H9 (cell line): ENCODE data around the gene ADARB2. TPM values are rescaled to one million over a fixed set of nuclear protein-coding genes. Genes with fewer than 3 reads are reported as not detected.

Experiments used
- DNase-seq: peaks from one replicate; pipeline ENCODE4 v3.0.0-alpha.2; 2017
- H2AFZ ChIP-seq: one replicate; pipeline ENCODE4 v1.6.1; 2013; ENCODE audit warnings: mild to moderate bottlenecking, low read length, control low read depth, moderate library complexity
- H2AK5ac ChIP-seq: 2 replicates; pipeline ENCODE4 v1.6.1; 2013; ENCODE audit warnings: low read length, control low read depth, mixed read lengths; ENCODE audit not compliant: insufficient read length
- H2BK120ac ChIP-seq: one replicate; pipeline ENCODE4 v1.6.1; 2013; ENCODE audit warnings: low read depth, mild to moderate bottlenecking, low read length, control low read depth, inconsistent platforms; ENCODE audit not compliant: poor library complexity, severe bottlenecking
- H2BK12ac ChIP-seq: 2 replicates; pipeline ENCODE4 v1.6.1; 2013; ENCODE audit warnings: low read length, control low read depth, mixed read lengths, low read depth; ENCODE audit not compliant: insufficient read length
- H2BK15ac ChIP-seq: 2 replicates; pipeline ENCODE4 v1.6.1; 2013; ENCODE audit warnings: low read depth, low read length, control low read depth
- H2BK20ac ChIP-seq: one replicate; pipeline ENCODE4 v1.6.1; 2013; ENCODE audit warnings: low read depth, mild to moderate bottlenecking, low read length, control low read depth, inconsistent platforms; ENCODE audit not compliant: poor library complexity, severe bottlenecking
- H2BK5ac ChIP-seq: 2 replicates; pipeline ENCODE4 v1.6.1; 2013; ENCODE audit warnings: low read length, control low read depth, mixed read lengths; ENCODE audit not compliant: insufficient read length
- H3K14ac ChIP-seq: 2 replicates; pipeline ENCODE4 v1.6.1; 2013; ENCODE audit warnings: low read length, control low read depth; ENCODE audit not compliant: insufficient read depth
- H3K18ac ChIP-seq: 2 replicates; pipeline ENCODE4 v1.6.1; 2013; ENCODE audit warnings: low read depth, mild to moderate bottlenecking, mixed read lengths, low read length, control low read depth; ENCODE audit not compliant: insufficient read length
- H3K23ac ChIP-seq: 2 replicates; pipeline ENCODE4 v1.6.1; 2013; ENCODE audit warnings: low read length, control low read depth, mixed read lengths, low read depth; ENCODE audit not compliant: insufficient read length
- H3K23me2 ChIP-seq: 2 replicates; pipeline ENCODE4 v1.6.1; 2013; ENCODE audit warnings: low read depth, mild to moderate bottlenecking, mixed read lengths, low read length, control low read depth; ENCODE audit not compliant: insufficient read length, poor library complexity, severe bottlenecking
- H3K27ac ChIP-seq: 2 replicates; pipeline ENCODE4 v1.5.1; 2013; ENCODE audit warnings: low read length, control low read depth, mixed read lengths, low read depth; ENCODE audit not compliant: insufficient read length
- H3K27me3 ChIP-seq: 2 replicates; pipeline ENCODE4 v1.6.1; 2013; ENCODE audit warnings: low read length, control low read depth, inconsistent platforms; ENCODE audit not compliant: insufficient read depth
- H3K4ac ChIP-seq: 2 replicates; pipeline ENCODE4 v1.6.1; 2013; ENCODE audit warnings: low read depth, mild to moderate bottlenecking, control low read depth, inconsistent platforms, low read length, moderate library complexity
- H3K4me1 ChIP-seq: 2 replicates; pipeline ENCODE4 v1.6.1; 2013; ENCODE audit warnings: low read length, control low read depth, inconsistent platforms; ENCODE audit not compliant: insufficient read depth
- H3K4me2 ChIP-seq: 2 replicates; pipeline ENCODE4 v1.6.1; 2013; ENCODE audit warnings: low read length, control low read depth, mixed read lengths; ENCODE audit not compliant: insufficient read length, insufficient read depth
- H3K56ac ChIP-seq: 2 replicates; pipeline ENCODE4 v1.6.1; 2013; ENCODE audit warnings: low read depth, mild to moderate bottlenecking, mixed read lengths, low read length, control low read depth; ENCODE audit not compliant: insufficient read length
- H3K79me1 ChIP-seq: 2 replicates; pipeline ENCODE4 v1.6.1; 2013; ENCODE audit warnings: low read depth, mild to moderate bottlenecking, moderate library complexity, low read length, control low read depth, inconsistent platforms; ENCODE audit not compliant: insufficient read depth, poor library complexity, severe bottlenecking
- H3K79me2 ChIP-seq: 2 replicates; pipeline ENCODE4 v1.6.1; 2013; ENCODE audit warnings: low read length, control low read depth, inconsistent platforms; ENCODE audit not compliant: insufficient read depth
- H3K9ac ChIP-seq: 2 replicates; pipeline ENCODE4 v1.6.1; 2013; ENCODE audit warnings: low read length, control low read depth, mixed read lengths; ENCODE audit not compliant: insufficient read length; ENCODE audit errors: extremely low read depth
- H3K9me3 ChIP-seq: one replicate; pipeline ENCODE4 v1.6.1; 2013; ENCODE audit warnings: low read depth, low read length, inconsistent platforms; ENCODE audit not compliant: control insufficient read depth
- H3T11ph ChIP-seq: one replicate; pipeline ENCODE4 v1.6.1; 2013; ENCODE audit warnings: mild to moderate bottlenecking, low read length, control low read depth, inconsistent platforms
- H4K20me1 ChIP-seq: one replicate; pipeline ENCODE4 v1.6.1; 2013; ENCODE audit not compliant: control insufficient read depth, insufficient read length, insufficient read depth
- H4K5ac ChIP-seq: 2 replicates; pipeline ENCODE4 v1.6.1; 2013; ENCODE audit warnings: low read depth, mild to moderate bottlenecking, mixed read lengths, low read length, control low read depth; ENCODE audit not compliant: insufficient read length
- H4K8ac ChIP-seq: replicated peaks from 2 replicates; pipeline ENCODE4 v1.6.1; 2013; ENCODE audit warnings: low read length, control low read depth, mixed read lengths, low read depth; ENCODE audit not compliant: insufficient read length
- H4K91ac ChIP-seq: 2 replicates; pipeline ENCODE4 v1.6.1; 2013; ENCODE audit warnings: low read depth, mild to moderate bottlenecking, moderate library complexity, mixed read lengths, low read length, control low read depth; ENCODE audit not compliant: insufficient read length
- H3K27ac Mint-ChIP-seq, 3 experiments: 2 replicates in 2 of 3; 3 replicates in 1 of 3; pipeline ENCODE4 v1.8.0; 2020 to 2021; ENCODE audit warnings: mixed read lengths in 3 of 3, mild to moderate bottlenecking in 1 of 3, moderate library complexity in 1 of 3
- H3K27me3 Mint-ChIP-seq: 2 replicates; pipeline ENCODE4 v1.8.0; 2021; ENCODE audit warnings: low read depth, mild to moderate bottlenecking, moderate library complexity, mixed read lengths
- H3K36me3 Mint-ChIP-seq, 3 experiments: 2 replicates in 2 of 3; 3 replicates in 1 of 3; pipeline ENCODE4 v1.8.0; 2020 to 2021; ENCODE audit warnings: low read depth in 3 of 3, mixed read lengths in 3 of 3; ENCODE audit not compliant: insufficient read depth in 1 of 3
- H3K4me1 Mint-ChIP-seq, 2 experiments: 2 replicates each; pipeline ENCODE4 v1.8.0; 2020; ENCODE audit warnings: mixed read lengths in 2 of 2
- H3K4me3 Mint-ChIP-seq, 2 experiments: 2 replicates in 1 of 2; 3 replicates in 1 of 2; pipeline ENCODE4 v1.8.0; 2020 to 2021; ENCODE audit warnings: mild to moderate bottlenecking in 2 of 2, mixed read lengths in 2 of 2, moderate library complexity in 1 of 2
- H3K9me3 Mint-ChIP-seq, 2 experiments: 2 replicates in 1 of 2; 3 replicates in 1 of 2; pipeline ENCODE4 v1.8.0; 2020; ENCODE audit warnings: mild to moderate bottlenecking in 2 of 2, mixed read lengths in 2 of 2, moderate library complexity in 1 of 2
- CTCF ChIP-seq: fragments of 200-600 bp; sonication (generic); conservative IDR thresholded peaks from 3 replicates; pipeline ENCODE4 v1.8.0; 2021; ENCODE audit warnings: antibody characterized with exemption, mild to moderate bottlenecking
- WGBS: extraction: QIAGEN DNeasy Blood & Tissue Kit; methylation state at CpG from one replicate; pipeline ENCODE4 v1.1.7; 2013; ENCODE audit warnings: missing lambda C conversion rate, low lambda C conversion rate, mixed read lengths; ENCODE audit not compliant: insufficient read length; ENCODE audit errors: extremely low coverage; 5-methylcytosine and 5-hydroxymethylcytosine counted together
- total RNA-seq: library from RNA; stranded (reverse); gene quantifications from 2 replicates; pipeline ENCODE4 v1.2.1, GENCODE V29; 2021

Gene ADARB2
- total RNA-seq, 1 experiment from 2014 or later, result 0.87 TPM

- H4K5ac ChIP-seq, result no peak overlapping the region
- no peak overlapping the region for H2BK12ac ChIP-seq
- no peak overlapping the region for H3K4ac ChIP-seq
- no peak overlapping the region for H3K27ac ChIP-seq
- no peaks in the 10 kb centered on the region for H3K23me2 ChIP-seq
- TF ChIP-seq CTCF, result no peak
- H4K8ac ChIP-seq, result no peak overlapping the region
- H3K4me2 ChIP-seq, result no peak overlapping the region
- Mint-ChIP-seq H3K27me3 (peaks cover 12% of the 10 kb centered on the region; the same call in 1 of the 2 replicates), H3K9me3 (no peaks in the 10 kb centered on the region), H3K4me3 (no peak overlapping the region; a peak in 1 of 5 replicates), H3K27ac (no peak overlapping the region), H3K4me1 (peaks cover 11 to 21% of the 10 kb centered on the region in 2 experiments), H3K36me3 (no peaks in the 10 kb centered on the region)
- no peaks in the 10 kb centered on the region for H3K27me3 ChIP-seq
- no peaks in the 10 kb centered on the region for H4K20me1 ChIP-seq
- H3T11ph ChIP-seq, result no peak overlapping the region
- no peak overlapping the region for H2AK5ac ChIP-seq
- no peak overlapping the region for H2BK20ac ChIP-seq
- H3K18ac ChIP-seq, result no peak overlapping the region
- no peak overlapping the region for H3K23ac ChIP-seq
- no CpG with 5 or more reads among the region's 14 CpGs for WGBS
- no peak overlapping the region for H2BK120ac ChIP-seq
- no peak overlapping the region for H2BK15ac ChIP-seq
- H3K9ac ChIP-seq, result no peak overlapping the region
- H2BK5ac ChIP-seq, result no peak overlapping the region
- H3K4me1 ChIP-seq, result no peaks in the 10 kb centered on the region
- no peaks in the 10 kb centered on the region for H3K79me1 ChIP-seq
- no peaks in the 10 kb centered on the region for H3K79me2 ChIP-seq
- H3K14ac ChIP-seq, result no peak overlapping the region
- no peak for DNase-seq
- H3K56ac ChIP-seq, result no peak overlapping the region
- no peak overlapping the region for H2AFZ ChIP-seq
- no peak overlapping the region for H4K91ac ChIP-seq
- H3K9me3 ChIP-seq, result no peaks in the 10 kb centered on the region
Observed at GRCh38 chr10:1559311-1559710, 178.0 kb downstream of the ADARB2 start.
